ENCODE measurements around the gene INS. TPM values are rescaled to one million over a fixed set of nuclear protein-coding genes. Genes with fewer than 3 reads are reported as not detected.
A peak's percentile ranks its signal among the peaks of the same experiment; 100 is the strongest.

INS gene
- total and polyA plus RNA-seq, 7 donors: 0.65 to 2.8 TPM; not detected in 5

DNA sequence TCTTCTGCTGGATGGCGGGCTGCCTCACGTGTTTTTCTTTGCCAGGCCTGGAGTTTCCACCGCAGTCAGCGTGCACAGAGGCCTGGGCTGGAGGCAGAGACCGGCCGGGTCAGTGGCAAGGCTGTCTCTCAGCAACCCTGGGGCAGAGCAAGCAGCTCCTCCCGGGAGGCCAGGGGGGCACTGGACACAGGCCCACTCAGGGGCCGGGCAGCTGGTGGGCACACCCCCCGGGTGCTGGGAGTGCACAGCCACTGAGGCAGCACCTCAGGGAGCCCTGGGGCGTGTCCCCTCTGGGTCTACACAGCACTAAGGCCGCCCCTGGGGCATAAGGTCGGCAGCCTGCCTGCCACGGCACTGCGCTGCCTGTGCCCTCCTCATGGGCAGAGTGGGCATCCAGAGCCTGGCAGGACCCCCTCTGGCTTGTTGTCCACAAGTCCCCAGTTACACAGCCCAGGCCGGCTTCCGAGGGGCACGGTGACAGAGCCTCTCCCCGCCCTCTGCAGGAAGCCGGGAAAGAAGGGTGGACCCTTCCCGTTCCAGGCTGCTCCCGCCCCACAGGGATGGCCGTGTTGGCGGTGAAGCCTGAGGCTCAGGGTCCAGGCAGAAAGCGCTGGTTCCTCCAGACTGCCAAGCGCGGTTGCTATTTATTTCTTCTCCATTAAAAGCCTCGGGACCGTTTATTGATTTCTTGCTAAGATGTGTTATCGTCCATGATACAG lies 29.1 kb upstream of the INS start:
- H3K9me3 ChIP-seq: no peaks in the 10 kb centered on the region
- DNase-seq: no peak
- 50 to 56% (median 56%) methylated on average over 26 to 29 of the region's 29 CpGs for WGBS, 3 donors
- no peaks in the 10 kb centered on the region for H3K36me3 ChIP-seq (ENCODE audit: insufficient read depth in 1 of 2, low read depth in 1 of 2)
- intact Hi-C loops (cut with DNase I): loop anchor here in 1 of 2 donors (5.0 to 10.0 kb wide), 2 partner anchors 47 to 115 kb away; partner anchors contain the start of genes C11orf21 and TSPAN32
- H3K4me1 ChIP-seq: no peaks in the 10 kb centered on the region
- no peak for ATAC-seq
- H3K4me3 ChIP-seq: no peak overlapping the region
- no peak overlapping the region for H3K27ac ChIP-seq
- peaks cover 0 to 77% (median 16%) of the 10 kb centered on the region in 3 donors for H3K27me3 ChIP-seq (ENCODE audit: insufficient read depth in 3 of 3, low read length in 2 of 3)
- no peak for TF ChIP-seq CTCF (IDR thresholded peaks at IDR 0.05)

DNA sequence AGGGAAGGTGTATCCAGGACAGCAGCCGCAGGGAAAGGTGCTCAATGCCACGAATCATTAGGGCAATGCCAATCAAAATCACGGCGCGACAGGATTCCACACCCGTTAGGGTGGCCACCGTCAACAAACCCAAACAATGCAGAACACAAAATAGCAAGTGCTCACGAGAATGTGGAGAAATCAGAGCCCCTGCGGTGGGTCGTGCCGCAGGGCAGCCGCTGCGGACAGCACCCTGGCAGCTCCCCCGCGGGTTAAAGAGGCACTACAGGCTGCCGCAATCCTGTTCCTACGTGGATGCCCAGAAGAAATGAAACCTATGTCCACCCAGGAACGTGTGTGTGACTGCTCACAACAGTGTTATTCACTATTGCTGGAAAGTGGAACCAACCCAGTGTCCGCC lies 27.7 kb upstream of the INS start:
- ATAC-seq (no peak), DNase-seq (no peak)
- WGBS, 3 donors: 86 to 89% (median 87%) methylated on average over 19 of the region's 19 CpGs
- H3K4me3 ChIP-seq: no peak overlapping the region
- H3K9me3 ChIP-seq: no peaks in the 10 kb centered on the region
- H3K27ac ChIP-seq: no peak overlapping the region
- intact Hi-C loops (cut with DNase I): loop anchor here in 1 of 2 donors (5.0 kb wide), 1 partner anchor 49 kb away; no protein-coding TSS in a partner anchor
- peaks cover 0 to 73% (median 16%) of the 10 kb centered on the region in 3 donors for H3K27me3 ChIP-seq (ENCODE audit: insufficient read depth in 3 of 3, low read length in 2 of 3)
- no peak for TF ChIP-seq CTCF (IDR thresholded peaks at IDR 0.05)
- no peaks in the 10 kb centered on the region for H3K4me1 ChIP-seq
- no peaks in the 10 kb centered on the region for H3K36me3 ChIP-seq (ENCODE audit: insufficient read depth in 1 of 2, low read depth in 1 of 2)

DNA sequence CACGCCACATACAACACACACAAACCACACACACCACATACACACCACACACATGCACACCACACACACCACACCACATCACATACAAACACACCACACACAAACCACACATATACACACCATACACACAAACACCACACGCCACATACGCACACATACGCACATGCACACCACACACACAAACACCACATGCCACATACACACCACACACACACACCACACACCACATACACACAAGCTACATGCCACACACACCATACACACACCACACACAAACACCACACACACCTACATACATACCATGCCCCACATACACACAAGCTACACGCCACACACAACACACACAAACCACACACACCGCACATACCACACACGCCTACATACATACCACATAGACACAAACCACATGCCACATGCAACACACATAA lies 26.3 kb upstream of the INS start:
- WGBS, 3 donors: 90 to 95% (median 94%) methylated on average over 7 of the region's 7 CpGs
- Histone ChIP-seq H3K36me3 (ENCODE audit: insufficient read depth in 1 of 2, low read depth in 1 of 2) (no peaks in the 10 kb centered on the region), H3K4me1 (no peaks in the 10 kb centered on the region), H3K9me3 (no peaks in the 10 kb centered on the region), H3K4me3 (no peak overlapping the region), H3K27ac (no peak overlapping the region), H3K27me3 (ENCODE audit: insufficient read depth in 3 of 3, low read length in 2 of 3) (peaks cover 0 to 66% (median 16%) of the 10 kb centered on the region in 3 donors)
- ATAC-seq (no peak), DNase-seq (no peak)
- intact Hi-C loops (cut with DNase I): loop anchor here in 1 of 2 donors (5.0 kb wide), 1 partner anchor 50 kb away; no protein-coding TSS in a partner anchor
- no peak for TF ChIP-seq CTCF (IDR thresholded peaks at IDR 0.05)

DNA sequence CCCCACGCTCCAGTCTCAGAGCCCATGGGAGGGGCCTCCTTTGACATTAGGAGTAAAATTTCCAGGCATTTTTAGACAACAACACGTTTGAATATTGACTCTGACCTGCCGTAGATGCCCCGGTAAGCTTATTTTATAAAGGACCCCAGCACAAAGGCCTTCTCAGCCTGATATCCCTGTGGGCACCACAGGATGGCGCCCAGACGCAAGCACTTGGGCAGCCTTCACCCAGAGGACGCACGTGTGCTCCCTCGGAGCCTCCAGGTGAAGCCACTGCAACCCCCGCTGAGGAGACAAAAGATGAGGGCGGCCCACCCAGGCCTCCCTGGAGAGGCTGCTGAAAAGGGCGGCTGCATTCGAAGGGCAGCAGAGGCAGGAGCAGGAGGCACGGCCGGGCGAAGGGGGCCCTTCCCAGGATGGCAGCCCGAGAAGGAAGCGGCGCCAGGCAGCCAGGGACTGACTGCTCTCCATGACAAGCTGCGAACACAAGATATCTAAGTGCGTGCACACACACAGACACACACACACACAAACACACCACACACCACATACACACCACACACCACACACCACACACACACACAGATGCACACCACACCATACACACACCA lies 25.8 kb upstream of the INS start:
- peak in 3 of 4 donors; percentile 37 to 50 (median 47) for ATAC-seq
- intact Hi-C loops (cut with DNase I): loop anchor here in 1 of 2 donors (5.0 kb wide), 1 partner anchor 51 kb away; no protein-coding TSS in a partner anchor

More for the DNA sequence above, 25.8 kb upstream of the INS start:
- WGBS, 3 donors: 29 to 37% (median 32%) methylated on average over 20 to 21 of the region's 21 CpGs
- no peak for DNase-seq
- TF ChIP-seq CTCF (IDR thresholded peaks at IDR 0.05): peak; percentile 32
- Histone ChIP-seq H3K36me3 (ENCODE audit: insufficient read depth in 1 of 2, low read depth in 1 of 2) (no peaks in the 10 kb centered on the region), H3K27ac (no peak overlapping the region), H3K4me1 (no peaks in the 10 kb centered on the region), H3K4me3 (no peak overlapping the region), H3K27me3 (ENCODE audit: insufficient read depth in 3 of 3, low read length in 2 of 3) (peaks cover 0 to 66% (median 18%) of the 10 kb centered on the region in 3 donors), H3K9me3 (no peaks in the 10 kb centered on the region)

All from psoas muscle (tissue), 8 donors.